HEK293 (cell line): ENCODE results near the gene MAP3K7CL.

Experiments
- KLF10 ChIP-seq: fragments of 450-650 bp; IDR thresholded peaks from 2 replicates; pipeline ENCODE4 v1.5.1; 2018; ENCODE audit warnings: missing biosample characterization, mild to moderate bottlenecking, missing genetic modification characterization
- MEIS1 ChIP-seq: sonication (generic); formaldehyde crosslinking; IDR thresholded peaks from 2 replicates; pipeline ENCODE4 v1.8.1; 2022; ENCODE audit warnings: missing genetic modification reagents, mild to moderate bottlenecking, borderline replicate concordance
- SALL2 ChIP-seq: fragments of 450-650 bp; formaldehyde crosslinking; IDR thresholded peaks from 2 replicates; pipeline ENCODE4 v1.5.0; 2017; ENCODE audit warnings: missing biosample characterization, mild to moderate bottlenecking, missing genetic modification characterization, borderline replicate concordance
- TCF7L2 ChIP-seq: IDR thresholded peaks from 2 replicates; pipeline ENCODE4 v1.6.1; 2011; ENCODE audit warnings: low read depth, mild to moderate bottlenecking, inconsistent platforms, low read length, moderate library complexity, borderline replicate concordance
- WT1 ChIP-seq: fragments of 450-650 bp; formaldehyde crosslinking; IDR thresholded peaks from 2 replicates; pipeline ENCODE4 v1.5.1; 2016; ENCODE audit warnings: missing biosample characterization, missing genetic modification characterization
- ZEB2 ChIP-seq: fragments of 450-650 bp; formaldehyde crosslinking; IDR thresholded peaks from 2 replicates; pipeline ENCODE4 v1.5.1; 2016; ENCODE audit warnings: missing biosample characterization, missing genetic modification characterization
- ZNF112 ChIP-seq: fragments of 450-650 bp; formaldehyde crosslinking; IDR thresholded peaks from 2 replicates; pipeline ENCODE4 v1.5.0; 2017; ENCODE audit warnings: missing biosample characterization, missing genetic modification characterization
- ZNF114 ChIP-seq: fragments of 450-650 bp; formaldehyde crosslinking; IDR thresholded peaks from 2 replicates; pipeline ENCODE4 v1.5.0; 2017; ENCODE audit warnings: missing biosample characterization, missing genetic modification characterization
- ZNF121 ChIP-seq: fragments of 450-650 bp; formaldehyde crosslinking; IDR thresholded peaks from 2 replicates; pipeline ENCODE4 v1.5.1; 2016; ENCODE audit warnings: missing biosample characterization, missing genetic modification characterization
- ZNF157 ChIP-seq: fragments of 450-650 bp; formaldehyde crosslinking; IDR thresholded peaks from 2 replicates; pipeline ENCODE4 v1.5.1; 2016; ENCODE audit warnings: missing biosample characterization, missing genetic modification characterization
- ZNF175 ChIP-seq: fragments of 450-650 bp; formaldehyde crosslinking; IDR thresholded peaks from 2 replicates; pipeline ENCODE4 v1.5.1; 2016; ENCODE audit warnings: missing biosample characterization, missing genetic modification characterization
- ZNF23 ChIP-seq: fragments of 450-650 bp; formaldehyde crosslinking; IDR thresholded peaks from 2 replicates; pipeline ENCODE4 v1.5.1; 2016; ENCODE audit warnings: missing biosample characterization, missing genetic modification characterization, borderline replicate concordance
- ZNF248 ChIP-seq: fragments of 450-650 bp; formaldehyde crosslinking; IDR thresholded peaks from 2 replicates; pipeline ENCODE4 v1.5.1; 2017; ENCODE audit warnings: missing biosample characterization, missing genetic modification characterization
- ZNF274 ChIP-seq, 2 experiments: fragments of 200-500 bp in 1 of 2; fragments of 450-650 bp in 1 of 2; sonication (Bioruptor generic) in 1 of 2; formaldehyde crosslinking in 1 of 2; IDR thresholded peaks; 2 replicates each; pipeline versions ENCODE4 v1.5.1 to v1.6.1; 2014 to 2016; ENCODE audit warnings: borderline replicate concordance in 1 of 2, inconsistent platforms in 1 of 2, low read length in 1 of 2, missing biosample characterization in 1 of 2, missing genetic modification characterization in 1 of 2
- ZNF311 ChIP-seq: fragments of 450-650 bp; formaldehyde crosslinking; IDR thresholded peaks from 2 replicates; pipeline ENCODE4 v1.5.1; 2017; ENCODE audit warnings: missing biosample characterization, missing genetic modification characterization, borderline replicate concordance
- ZNF548 ChIP-seq: fragments of 450-650 bp; formaldehyde crosslinking; IDR thresholded peaks from 2 replicates; pipeline ENCODE4 v1.5.1; 2016; ENCODE audit warnings: missing biosample characterization, missing genetic modification characterization
- ZNF621 ChIP-seq: fragments of 450-650 bp; formaldehyde crosslinking; IDR thresholded peaks from 2 replicates; pipeline ENCODE4 v1.5.1; 2017; ENCODE audit warnings: missing biosample characterization, missing genetic modification characterization
- ZNF658 ChIP-seq: fragments of 450-650 bp; formaldehyde crosslinking; IDR thresholded peaks from 2 replicates; pipeline ENCODE4; 2016; ENCODE audit warnings: missing biosample characterization, missing genetic modification characterization
- ZNF707 ChIP-seq: fragments of 450-650 bp; formaldehyde crosslinking; IDR thresholded peaks from 2 replicates; pipeline ENCODE4 v1.5.1; 2016; ENCODE audit warnings: missing biosample characterization, missing genetic modification characterization
- ZNF76 ChIP-seq: fragments of 450-650 bp; formaldehyde crosslinking; IDR thresholded peaks from 2 replicates; pipeline ENCODE4; 2016; ENCODE audit warnings: low read depth, missing biosample characterization, missing genetic modification characterization, borderline replicate concordance
- ZNF837 ChIP-seq: fragments of 450-650 bp; formaldehyde crosslinking; IDR thresholded peaks from 2 replicates; pipeline ENCODE4 v1.5.1; 2016; ENCODE audit warnings: missing biosample characterization, missing genetic modification characterization
- TF ChIP-seq, protein P1 (sequence below): fragments of 450-650 bp; formaldehyde crosslinking; IDR thresholded peaks from 2 replicates; pipeline ENCODE4 v1.5.1; 2016; ENCODE audit warnings: missing biosample characterization, missing genetic modification characterization
- TF ChIP-seq, protein P2 (sequence below): fragments of 450-650 bp; formaldehyde crosslinking; IDR thresholded peaks from 2 replicates; pipeline ENCODE4 v1.5.1; 2017; ENCODE audit warnings: missing biosample characterization, missing genetic modification characterization
- TF ChIP-seq, protein P3 (sequence below): fragments of 450-650 bp; formaldehyde crosslinking; IDR thresholded peaks from 2 replicates; pipeline ENCODE4 v1.5.1; 2016; ENCODE audit warnings: missing biosample characterization, missing genetic modification characterization
- TF ChIP-seq, protein P4 (sequence below): fragments of 450-650 bp; formaldehyde crosslinking; IDR thresholded peaks from 2 replicates; pipeline ENCODE4 v1.5.1; 2016; ENCODE audit warnings: missing biosample characterization, missing genetic modification characterization
- TF ChIP-seq, protein P5 (sequence below): fragments of 450-650 bp; formaldehyde crosslinking; IDR thresholded peaks from 2 replicates; pipeline ENCODE4 v1.5.1; 2016; ENCODE audit warnings: missing biosample characterization, missing genetic modification characterization, borderline replicate concordance
- TF ChIP-seq, protein P6 (sequence below): fragments of 450-650 bp; formaldehyde crosslinking; IDR thresholded peaks from 2 replicates; pipeline ENCODE4 v1.5.1; 2016; ENCODE audit warnings: missing biosample characterization, missing genetic modification characterization
- TF ChIP-seq, protein P7 (sequence below): IDR thresholded peaks from 2 replicates; pipeline ENCODE4 v1.6.1; 2011; ENCODE audit warnings: mild to moderate bottlenecking, low read depth, low read length, borderline replicate concordance

The MAP3K7CL gene

DNA sequence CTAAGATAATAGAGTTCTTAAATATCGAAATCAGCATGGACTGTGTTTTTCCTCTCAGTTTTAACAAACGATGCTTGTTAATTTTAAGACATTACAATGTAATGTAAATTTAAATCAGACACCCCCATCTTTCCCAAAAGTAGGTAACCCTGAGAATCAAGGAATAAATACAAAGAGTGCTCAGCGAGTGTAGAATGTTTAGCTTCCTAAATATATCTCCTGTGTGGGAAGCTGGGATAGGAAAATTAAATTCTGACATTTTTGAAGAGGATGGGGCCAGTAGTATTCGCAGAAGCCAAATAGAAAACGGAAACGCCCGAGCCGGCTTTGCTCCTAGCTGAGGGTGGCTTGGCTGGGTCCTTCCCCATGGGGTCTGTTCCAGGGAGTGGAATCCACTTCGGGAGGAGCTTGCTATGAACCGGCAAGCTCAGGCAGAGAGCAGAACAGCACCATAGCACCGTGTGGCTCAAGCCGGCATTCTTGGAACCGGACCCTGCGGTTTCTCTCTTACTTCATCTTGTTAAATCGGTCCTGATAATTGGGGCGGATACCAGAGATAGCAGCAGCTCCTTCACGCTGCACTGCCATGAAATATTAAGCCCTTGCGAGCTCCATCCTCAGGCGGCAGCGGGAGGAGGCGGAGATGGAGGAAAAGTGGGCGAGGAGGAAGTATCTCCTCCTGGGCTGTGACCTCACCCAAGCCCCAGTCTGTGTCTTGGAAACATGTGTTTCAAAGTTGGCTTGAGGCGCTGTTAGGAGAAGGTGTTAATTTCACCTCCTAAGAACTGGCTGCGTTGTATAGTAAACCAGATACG is 24.9 kb downstream of the MAP3K7CL start (continued):
- no peak for TF ChIP-seq ZNF248 (tag by site-specific recombination)
- TF ChIP-seq, protein P1, sequence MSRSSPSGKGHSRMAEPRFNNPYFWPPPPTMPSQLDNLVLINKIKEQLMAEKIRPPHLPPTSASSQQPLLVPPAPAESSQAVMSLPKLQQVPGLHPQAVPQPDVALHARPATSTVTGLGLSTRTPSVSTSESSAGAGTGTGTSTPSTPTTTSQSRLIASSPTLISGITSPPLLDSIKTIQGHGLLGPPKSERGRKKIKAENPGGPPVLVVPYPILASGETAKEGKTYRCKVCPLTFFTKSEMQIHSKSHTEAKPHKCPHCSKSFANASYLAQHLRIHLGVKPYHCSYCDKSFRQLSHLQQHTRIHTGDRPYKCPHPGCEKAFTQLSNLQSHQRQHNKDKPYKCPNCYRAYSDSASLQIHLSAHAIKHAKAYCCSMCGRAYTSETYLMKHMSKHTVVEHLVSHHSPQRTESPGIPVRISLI (tag by site-specific recombination) = no peak
- 0 out of 2 replicates have a peak, but pooled peaks have one; percentile 49 for TF ChIP-seq WT1 (tag by site-specific recombination)
- TF ChIP-seq ZNF311 (tag by site-specific recombination) = no peak
- TF ChIP-seq ZNF837 (tag by site-specific recombination) = no peak
- no peak for TF ChIP-seq SALL2
- no peak for TF ChIP-seq ZNF548
- no peak for TF ChIP-seq ZNF121
- no peak for TF ChIP-seq ZNF274 (IDR thresholded peaks at IDR 0.05; ENCODE audit: low read length)
- no peak for TF ChIP-seq ZNF274 (tag by site-specific recombination; IDR thresholded peaks at IDR 0.05; ENCODE audit: borderline replicate concordance)
- TF ChIP-seq ZNF114 (tag by site-specific recombination) = no peak
- TF ChIP-seq ZNF23 = no peak
- TF ChIP-seq, protein P2, sequence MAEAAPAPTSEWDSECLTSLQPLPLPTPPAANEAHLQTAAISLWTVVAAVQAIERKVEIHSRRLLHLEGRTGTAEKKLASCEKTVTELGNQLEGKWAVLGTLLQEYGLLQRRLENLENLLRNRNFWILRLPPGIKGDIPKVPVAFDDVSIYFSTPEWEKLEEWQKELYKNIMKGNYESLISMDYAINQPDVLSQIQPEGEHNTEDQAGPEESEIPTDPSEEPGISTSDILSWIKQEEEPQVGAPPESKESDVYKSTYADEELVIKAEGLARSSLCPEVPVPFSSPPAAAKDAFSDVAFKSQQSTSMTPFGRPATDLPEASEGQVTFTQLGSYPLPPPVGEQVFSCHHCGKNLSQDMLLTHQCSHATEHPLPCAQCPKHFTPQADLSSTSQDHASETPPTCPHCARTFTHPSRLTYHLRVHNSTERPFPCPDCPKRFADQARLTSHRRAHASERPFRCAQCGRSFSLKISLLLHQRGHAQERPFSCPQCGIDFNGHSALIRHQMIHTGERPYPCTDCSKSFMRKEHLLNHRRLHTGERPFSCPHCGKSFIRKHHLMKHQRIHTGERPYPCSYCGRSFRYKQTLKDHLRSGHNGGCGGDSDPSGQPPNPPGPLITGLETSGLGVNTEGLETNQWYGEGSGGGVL = 0 out of 2 replicates have a peak, but pooled peaks have one; percentile 36
- TF ChIP-seq ZNF175 = no peak
- no peak for TF ChIP-seq ZNF112 (tag by site-specific recombination)
- no peak for TF ChIP-seq KLF10
- no peak; the same call in 1 of the 2 replicates for TF ChIP-seq ZNF76 (tag by site-specific recombination)
- TF ChIP-seq, protein P3, sequence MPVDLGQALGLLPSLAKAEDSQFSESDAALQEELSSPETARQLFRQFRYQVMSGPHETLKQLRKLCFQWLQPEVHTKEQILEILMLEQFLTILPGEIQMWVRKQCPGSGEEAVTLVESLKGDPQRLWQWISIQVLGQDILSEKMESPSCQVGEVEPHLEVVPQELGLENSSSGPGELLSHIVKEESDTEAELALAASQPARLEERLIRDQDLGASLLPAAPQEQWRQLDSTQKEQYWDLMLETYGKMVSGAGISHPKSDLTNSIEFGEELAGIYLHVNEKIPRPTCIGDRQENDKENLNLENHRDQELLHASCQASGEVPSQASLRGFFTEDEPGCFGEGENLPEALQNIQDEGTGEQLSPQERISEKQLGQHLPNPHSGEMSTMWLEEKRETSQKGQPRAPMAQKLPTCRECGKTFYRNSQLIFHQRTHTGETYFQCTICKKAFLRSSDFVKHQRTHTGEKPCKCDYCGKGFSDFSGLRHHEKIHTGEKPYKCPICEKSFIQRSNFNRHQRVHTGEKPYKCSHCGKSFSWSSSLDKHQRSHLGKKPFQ (tag by site-specific recombination) = no peak
- no peak; the same call in 1 of the 2 replicates for TF ChIP-seq ZEB2 (tag by site-specific recombination)
- TF ChIP-seq ZNF157 (tag by site-specific recombination) = no peak
- no peak for TF ChIP-seq MEIS1
- TF ChIP-seq, protein P4, sequence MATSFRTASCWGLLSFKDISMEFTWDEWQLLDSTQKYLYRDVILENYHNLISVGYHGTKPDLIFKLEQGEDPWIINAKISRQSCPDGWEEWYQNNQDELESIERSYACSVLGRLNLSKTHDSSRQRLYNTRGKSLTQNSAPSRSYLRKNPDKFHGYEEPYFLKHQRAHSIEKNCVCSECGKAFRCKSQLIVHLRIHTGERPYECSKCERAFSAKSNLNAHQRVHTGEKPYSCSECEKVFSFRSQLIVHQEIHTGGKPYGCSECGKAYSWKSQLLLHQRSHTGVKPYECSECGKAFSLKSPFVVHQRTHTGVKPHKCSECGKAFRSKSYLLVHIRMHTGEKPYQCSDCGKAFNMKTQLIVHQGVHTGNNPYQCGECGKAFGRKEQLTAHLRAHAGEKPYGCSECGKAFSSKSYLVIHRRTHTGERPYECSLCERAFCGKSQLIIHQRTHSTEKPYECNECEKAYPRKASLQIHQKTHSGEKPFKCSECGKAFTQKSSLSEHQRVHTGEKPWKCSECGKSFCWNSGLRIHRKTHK (tag by site-specific recombination) = no peak
- no peak for TF ChIP-seq TCF7L2
- TF ChIP-seq ZNF621 = no peak
- TF ChIP-seq, protein P5, sequence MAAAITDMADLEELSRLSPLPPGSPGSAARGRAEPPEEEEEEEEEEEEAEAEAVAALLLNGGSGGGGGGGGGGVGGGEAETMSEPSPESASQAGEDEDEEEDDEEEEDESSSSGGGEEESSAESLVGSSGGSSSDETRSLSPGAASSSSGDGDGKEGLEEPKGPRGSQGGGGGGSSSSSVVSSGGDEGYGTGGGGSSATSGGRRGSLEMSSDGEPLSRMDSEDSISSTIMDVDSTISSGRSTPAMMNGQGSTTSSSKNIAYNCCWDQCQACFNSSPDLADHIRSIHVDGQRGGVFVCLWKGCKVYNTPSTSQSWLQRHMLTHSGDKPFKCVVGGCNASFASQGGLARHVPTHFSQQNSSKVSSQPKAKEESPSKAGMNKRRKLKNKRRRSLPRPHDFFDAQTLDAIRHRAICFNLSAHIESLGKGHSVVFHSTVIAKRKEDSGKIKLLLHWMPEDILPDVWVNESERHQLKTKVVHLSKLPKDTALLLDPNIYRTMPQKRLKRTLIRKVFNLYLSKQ (tag by site-specific recombination) = no peak
- no peak for TF ChIP-seq ZNF658 (tag by site-specific recombination)
- TF ChIP-seq ZNF707 (tag by site-specific recombination) = no peak
- TF ChIP-seq, protein P6, sequence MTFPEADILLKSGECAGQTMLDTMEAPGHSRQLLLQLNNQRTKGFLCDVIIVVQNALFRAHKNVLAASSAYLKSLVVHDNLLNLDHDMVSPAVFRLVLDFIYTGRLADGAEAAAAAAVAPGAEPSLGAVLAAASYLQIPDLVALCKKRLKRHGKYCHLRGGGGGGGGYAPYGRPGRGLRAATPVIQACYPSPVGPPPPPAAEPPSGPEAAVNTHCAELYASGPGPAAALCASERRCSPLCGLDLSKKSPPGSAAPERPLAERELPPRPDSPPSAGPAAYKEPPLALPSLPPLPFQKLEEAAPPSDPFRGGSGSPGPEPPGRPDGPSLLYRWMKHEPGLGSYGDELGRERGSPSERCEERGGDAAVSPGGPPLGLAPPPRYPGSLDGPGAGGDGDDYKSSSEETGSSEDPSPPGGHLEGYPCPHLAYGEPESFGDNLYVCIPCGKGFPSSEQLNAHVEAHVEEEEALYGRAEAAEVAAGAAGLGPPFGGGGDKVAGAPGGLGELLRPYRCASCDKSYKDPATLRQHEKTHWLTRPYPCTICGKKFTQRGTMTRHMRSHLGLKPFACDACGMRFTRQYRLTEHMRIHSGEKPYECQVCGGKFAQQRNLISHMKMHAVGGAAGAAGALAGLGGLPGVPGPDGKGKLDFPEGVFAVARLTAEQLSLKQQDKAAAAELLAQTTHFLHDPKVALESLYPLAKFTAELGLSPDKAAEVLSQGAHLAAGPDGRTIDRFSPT (tag by site-specific recombination) = no peak
- TF ChIP-seq, protein P7, sequence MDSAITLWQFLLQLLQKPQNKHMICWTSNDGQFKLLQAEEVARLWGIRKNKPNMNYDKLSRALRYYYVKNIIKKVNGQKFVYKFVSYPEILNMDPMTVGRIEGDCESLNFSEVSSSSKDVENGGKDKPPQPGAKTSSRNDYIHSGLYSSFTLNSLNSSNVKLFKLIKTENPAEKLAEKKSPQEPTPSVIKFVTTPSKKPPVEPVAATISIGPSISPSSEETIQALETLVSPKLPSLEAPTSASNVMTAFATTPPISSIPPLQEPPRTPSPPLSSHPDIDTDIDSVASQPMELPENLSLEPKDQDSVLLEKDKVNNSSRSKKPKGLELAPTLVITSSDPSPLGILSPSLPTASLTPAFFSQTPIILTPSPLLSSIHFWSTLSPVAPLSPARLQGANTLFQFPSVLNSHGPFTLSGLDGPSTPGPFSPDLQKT = no peak
